ENCODE results near the gene TMEM38A.

Gene TMEM38A

DNA sequence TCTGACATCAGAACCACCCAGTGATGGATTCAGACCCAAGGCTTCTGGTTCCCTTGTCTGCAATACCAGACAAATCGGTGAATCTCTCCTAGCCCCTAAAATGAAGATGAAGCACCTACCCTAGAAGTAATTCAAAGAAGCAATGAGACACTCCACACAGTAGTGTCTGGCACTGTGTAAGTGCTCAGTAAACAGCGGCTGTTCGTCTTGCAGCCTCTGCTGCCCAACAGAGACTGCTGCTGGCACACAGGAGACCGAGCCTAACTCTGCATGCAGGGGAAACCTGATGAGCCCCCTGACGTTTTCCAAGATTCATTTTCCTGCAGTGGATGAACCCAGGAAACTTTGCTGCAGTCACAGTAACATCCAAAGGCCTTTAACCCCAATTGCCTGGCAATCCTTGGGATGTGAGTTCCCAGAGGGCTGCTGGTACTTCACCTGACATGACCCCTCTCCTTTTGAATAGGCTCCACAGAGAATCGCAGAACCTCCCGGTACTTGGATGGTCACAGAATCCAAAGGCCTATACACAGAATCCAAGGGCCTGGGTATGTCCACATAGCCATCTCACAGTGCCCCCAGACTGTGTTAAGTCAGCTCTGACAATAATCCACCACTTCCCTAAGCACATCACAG lies 39.7 kb upstream of the TMEM38A start:
- DNase-seq (ENCODE audit: low spot score) (no peak), ATAC-seq (ENCODE audit: low read depth) (no peak)
- Histone ChIP-seq H3K4me3 (ENCODE audit: severe bottlenecking) (no peak overlapping the region), H3K4me1 (ENCODE audit: insufficient read depth, poor library complexity, severe bottlenecking) (no peaks in the 10 kb centered on the region), H3K27ac (ENCODE audit: poor library complexity, severe bottlenecking) (no peak overlapping the region), H3K27me3 (ENCODE audit: insufficient read depth, poor library complexity, severe bottlenecking) (no peaks in the 10 kb centered on the region), H3K9me3 (ENCODE audit: severe bottlenecking) (no peaks in the 10 kb centered on the region), H3K36me3 (ENCODE audit: low read depth) (peaks cover 10% of the 10 kb centered on the region)
- no peak for TF ChIP-seq CTCF (IDR thresholded peaks at IDR 0.05; ENCODE audit: poor library complexity, severe bottlenecking)

DNA sequence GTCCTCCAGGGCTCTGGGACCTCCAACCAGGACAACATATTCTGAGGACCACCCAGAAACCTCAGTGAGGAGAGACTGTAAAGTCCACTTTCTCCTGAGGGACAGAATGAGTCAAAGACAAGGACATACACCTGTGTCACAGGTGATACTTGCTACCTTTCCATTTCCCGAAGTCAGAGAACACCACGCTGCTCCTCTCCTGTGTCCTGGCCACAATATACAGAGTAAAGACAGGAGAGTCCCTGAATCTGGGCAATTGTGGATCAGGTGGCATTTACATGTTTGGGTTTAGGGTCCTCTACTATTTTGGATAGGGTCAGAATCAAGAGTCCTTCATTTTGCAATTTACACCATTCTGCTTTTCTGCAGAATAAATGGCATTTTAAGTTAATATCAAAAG lies 37.9 kb upstream of the TMEM38A start:
- H3K9me3 ChIP-seq (ENCODE audit: severe bottlenecking) = no peaks in the 10 kb centered on the region
- TF ChIP-seq CTCF (IDR thresholded peaks at IDR 0.05; ENCODE audit: poor library complexity, severe bottlenecking) = no peak
- no peaks in the 10 kb centered on the region for H3K27me3 ChIP-seq (ENCODE audit: insufficient read depth, poor library complexity, severe bottlenecking)
- H3K27ac ChIP-seq (ENCODE audit: poor library complexity, severe bottlenecking) = no peak overlapping the region
- H3K4me1 ChIP-seq (ENCODE audit: insufficient read depth, poor library complexity, severe bottlenecking) = no peaks in the 10 kb centered on the region
- ATAC-seq (ENCODE audit: low read depth) (no peak), DNase-seq (ENCODE audit: low spot score) (no peak)
- H3K4me3 ChIP-seq (ENCODE audit: severe bottlenecking) = no peak overlapping the region
- H3K36me3 ChIP-seq (ENCODE audit: low read depth) = peaks cover 10% of the 10 kb centered on the region

GRCh38 chr19:16623576-16623975 lies 37.4 kb upstream of the TMEM38A start:
- DNase-seq (ENCODE audit: low spot score) = no peak
- no peaks in the 10 kb centered on the region for H3K4me1 ChIP-seq (ENCODE audit: insufficient read depth, poor library complexity, severe bottlenecking)
- H3K36me3 ChIP-seq (ENCODE audit: low read depth) = peaks cover 10% of the 10 kb centered on the region
- no peak for TF ChIP-seq CTCF (IDR thresholded peaks at IDR 0.05; ENCODE audit: poor library complexity, severe bottlenecking)
- no peaks in the 10 kb centered on the region for H3K9me3 ChIP-seq (ENCODE audit: severe bottlenecking)
- H3K27me3 ChIP-seq (ENCODE audit: insufficient read depth, poor library complexity, severe bottlenecking) = no peaks in the 10 kb centered on the region
- no peak overlapping the region for H3K4me3 ChIP-seq (ENCODE audit: severe bottlenecking)
- no peak for ATAC-seq (ENCODE audit: low read depth)
- H3K27ac ChIP-seq (ENCODE audit: poor library complexity, severe bottlenecking) = no peak overlapping the region

- Histone ChIP-seq H3K4me3 (ENCODE audit: severe bottlenecking) (no peak overlapping the region), H3K27ac (ENCODE audit: poor library complexity, severe bottlenecking) (no peak overlapping the region), H3K9me3 (ENCODE audit: severe bottlenecking) (no peaks in the 10 kb centered on the region), H3K36me3 (ENCODE audit: low read depth) (peaks cover 10% of the 10 kb centered on the region), H3K4me1 (ENCODE audit: insufficient read depth, poor library complexity, severe bottlenecking) (no peaks in the 10 kb centered on the region), H3K27me3 (ENCODE audit: insufficient read depth, poor library complexity, severe bottlenecking) (no peaks in the 10 kb centered on the region)
- no peak for TF ChIP-seq CTCF (IDR thresholded peaks at IDR 0.05; ENCODE audit: poor library complexity, severe bottlenecking)
- ATAC-seq (ENCODE audit: low read depth) (no peak), DNase-seq (ENCODE audit: low spot score) (no peak)
Observed at GRCh38 chr19:16624236-16624635, 36.7 kb upstream of the TMEM38A start.

- H3K27ac ChIP-seq (ENCODE audit: poor library complexity, severe bottlenecking) = no peak overlapping the region
- H3K4me1 ChIP-seq (ENCODE audit: insufficient read depth, poor library complexity, severe bottlenecking) = no peaks in the 10 kb centered on the region
- peaks cover 11% of the 10 kb centered on the region for H3K36me3 ChIP-seq (ENCODE audit: low read depth)
- H3K27me3 ChIP-seq (ENCODE audit: insufficient read depth, poor library complexity, severe bottlenecking) = no peaks in the 10 kb centered on the region
- ATAC-seq (ENCODE audit: low read depth) = no peak
- DNase-seq (ENCODE audit: low spot score) = no peak
- TF ChIP-seq CTCF (IDR thresholded peaks at IDR 0.05; ENCODE audit: poor library complexity, severe bottlenecking) = no peak
- H3K4me3 ChIP-seq (ENCODE audit: severe bottlenecking) = no peak overlapping the region
- H3K9me3 ChIP-seq (ENCODE audit: severe bottlenecking) = no peaks in the 10 kb centered on the region
Observed at GRCh38 chr19:16625163-16625958, 35.6 kb upstream of the TMEM38A start.
